ENCODE data around the gene CTXND1. TPM values are rescaled to one million over a fixed set of nuclear protein-coding genes. Genes with fewer than 3 reads are reported as not detected.

CTXND1 gene
- total and polyA plus RNA-seq, 7 donors: 0.01 to 0.07 (median 0.04) TPM; not detected in 3

DNA sequence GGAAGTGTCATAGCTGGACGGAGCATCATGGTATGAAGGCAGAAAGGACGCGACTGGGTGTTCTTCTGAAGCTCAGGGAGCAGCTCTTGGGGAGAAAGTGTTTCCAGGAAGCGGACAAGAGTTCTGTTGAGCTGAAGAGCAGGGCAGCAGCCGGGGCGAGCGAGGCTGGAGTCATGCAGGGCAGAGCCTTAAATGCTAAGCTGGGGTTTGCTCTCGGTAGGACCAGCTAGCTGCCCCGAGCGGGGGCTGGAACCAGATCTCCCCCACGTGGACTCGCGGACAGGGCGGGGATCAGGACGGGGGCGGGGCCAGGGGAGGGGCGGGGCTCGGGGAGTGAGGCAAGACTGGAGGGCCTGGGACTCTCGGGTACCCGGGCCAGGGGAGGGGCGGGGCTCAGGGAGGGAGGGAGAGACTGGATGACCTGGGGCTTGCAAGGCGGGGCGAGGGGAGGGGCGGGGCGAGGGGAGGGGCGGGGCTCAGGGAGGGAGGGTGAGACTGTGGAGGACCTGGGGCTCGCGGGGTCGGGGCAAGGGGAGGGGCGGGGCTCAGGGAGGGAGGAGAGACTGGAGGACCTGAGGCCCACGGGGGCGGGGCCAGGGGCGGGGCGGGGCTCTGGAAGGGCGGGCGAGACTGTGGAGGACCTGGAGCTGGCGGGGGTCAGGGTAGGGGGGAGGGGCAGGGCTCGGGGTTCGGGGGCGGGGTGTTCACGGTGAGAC lies 99.7 kb downstream of the CTXND1 start:
- intact Hi-C loops (cut with DNase I): loop anchor here (5.0 to 10.0 kb wide), 3 partner anchors 70 to 255 kb away; partner anchors contain the start of genes MTHFS (in 1 of the 2) and ZFAND6 (in 1 of the 2)
- Histone ChIP-seq H3K36me3 (ENCODE audit: insufficient read depth in 1 of 2, low read depth in 1 of 2) (no peaks in the 10 kb centered on the region), H3K27ac (peak overlapping the region; percentile 88), H3K9me3 (no peaks in the 10 kb centered on the region), H3K27me3 (ENCODE audit: insufficient read depth in 3 of 3, low read length in 2 of 3) (no peaks in the 10 kb centered on the region), H3K4me3 (peak overlapping the region; percentile 75), H3K4me1 (peaks cover 35% of the 10 kb centered on the region)
- TF ChIP-seq, protein P1, sequence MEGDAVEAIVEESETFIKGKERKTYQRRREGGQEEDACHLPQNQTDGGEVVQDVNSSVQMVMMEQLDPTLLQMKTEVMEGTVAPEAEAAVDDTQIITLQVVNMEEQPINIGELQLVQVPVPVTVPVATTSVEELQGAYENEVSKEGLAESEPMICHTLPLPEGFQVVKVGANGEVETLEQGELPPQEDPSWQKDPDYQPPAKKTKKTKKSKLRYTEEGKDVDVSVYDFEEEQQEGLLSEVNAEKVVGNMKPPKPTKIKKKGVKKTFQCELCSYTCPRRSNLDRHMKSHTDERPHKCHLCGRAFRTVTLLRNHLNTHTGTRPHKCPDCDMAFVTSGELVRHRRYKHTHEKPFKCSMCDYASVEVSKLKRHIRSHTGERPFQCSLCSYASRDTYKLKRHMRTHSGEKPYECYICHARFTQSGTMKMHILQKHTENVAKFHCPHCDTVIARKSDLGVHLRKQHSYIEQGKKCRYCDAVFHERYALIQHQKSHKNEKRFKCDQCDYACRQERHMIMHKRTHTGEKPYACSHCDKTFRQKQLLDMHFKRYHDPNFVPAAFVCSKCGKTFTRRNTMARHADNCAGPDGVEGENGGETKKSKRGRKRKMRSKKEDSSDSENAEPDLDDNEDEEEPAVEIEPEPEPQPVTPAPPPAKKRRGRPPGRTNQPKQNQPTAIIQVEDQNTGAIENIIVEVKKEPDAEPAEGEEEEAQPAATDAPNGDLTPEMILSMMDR (IDR thresholded peaks at IDR 0.05): no peak
- DNase-seq: peak; percentile 98 to 99
- WGBS, 3 donors: 0 to 6% (median 3%) methylated on average over 20 to 36 of the region's 41 CpGs
- ATAC-seq: peak; percentile 86 to 92 (median 88)

DNA sequence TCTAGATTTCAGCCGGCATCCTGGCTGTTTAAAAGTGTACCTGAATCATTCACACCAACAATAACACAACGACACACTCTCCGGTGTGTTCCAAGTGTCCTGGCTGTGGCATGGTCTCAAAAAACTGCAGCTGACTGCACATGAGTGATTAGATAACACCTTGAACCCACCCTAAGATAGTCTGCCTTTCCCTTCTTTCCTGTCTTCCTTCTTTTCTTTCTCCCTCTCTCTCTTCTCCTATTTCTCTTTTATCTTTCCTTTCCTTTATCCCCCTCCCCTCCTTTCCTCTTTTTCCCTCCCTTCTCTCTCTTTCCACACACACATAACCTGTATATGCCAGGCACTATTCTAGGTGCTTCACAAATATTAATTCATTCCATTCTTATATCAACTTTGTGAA lies 100.4 kb downstream of the CTXND1 start:
- Histone ChIP-seq H3K4me1 (peaks cover 35% of the 10 kb centered on the region), H3K9me3 (no peaks in the 10 kb centered on the region), H3K27me3 (ENCODE audit: insufficient read depth in 3 of 3, low read length in 2 of 3) (no peaks in the 10 kb centered on the region), H3K27ac (peak overlapping the region; percentile 86), H3K4me3 (peak overlapping the region; percentile 64), H3K36me3 (ENCODE audit: insufficient read depth in 1 of 2, low read depth in 1 of 2) (no peaks in the 10 kb centered on the region)
- WGBS, 3 donors: 28 to 42% (median 34%) methylated on average over 3 of the region's 3 CpGs
- DNase-seq (no peak), ATAC-seq (no peak)
- intact Hi-C loops (cut with DNase I): loop anchor here (2.0 to 10.0 kb wide), 4 partner anchors 69 to 254 kb away; partner anchors contain the start of genes ZFAND6 (in 2 of the 2) and MTHFS (in 1 of the 2)
- TF ChIP-seq, protein P1 (IDR thresholded peaks at IDR 0.05): no peak

DNA sequence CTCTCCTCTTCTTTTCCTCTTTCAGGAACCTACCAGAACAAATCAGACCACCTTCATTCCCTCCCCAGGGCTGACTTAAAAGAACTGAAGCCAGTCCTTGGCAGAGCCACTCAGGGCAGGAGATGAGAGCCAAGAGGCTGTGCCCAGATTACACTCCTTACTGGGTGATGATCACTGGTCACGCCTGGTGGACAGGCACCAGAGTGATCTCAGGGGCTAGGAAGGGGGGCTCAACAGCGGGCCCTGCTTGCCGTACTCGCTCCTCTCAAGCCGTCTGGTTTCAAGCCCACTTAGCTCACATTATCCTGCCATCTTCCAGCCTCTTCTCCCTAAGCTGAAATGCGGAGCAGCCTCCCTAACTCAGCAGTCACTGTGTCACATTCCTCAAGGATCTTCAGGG lies 100.9 kb downstream of the CTXND1 start:
- TF ChIP-seq, protein P1 (IDR thresholded peaks at IDR 0.05): no peak
- ATAC-seq (peak in 3 of 4 donors; percentile 45 to 69 (median 47)), DNase-seq (peak in 1 of 2 donors; percentile 65)
- H3K36me3 ChIP-seq (ENCODE audit: insufficient read depth in 1 of 2, low read depth in 1 of 2): no peaks in the 10 kb centered on the region
- H3K4me1 ChIP-seq: peaks cover 35% of the 10 kb centered on the region
- intact Hi-C loops (cut with DNase I): loop anchor here (2.0 to 10.0 kb wide), 4 partner anchors 69 to 254 kb away; partner anchors contain the start of genes ZFAND6 (in 2 of the 2) and MTHFS (in 1 of the 2)
- H3K27me3 ChIP-seq (ENCODE audit: insufficient read depth in 3 of 3, low read length in 2 of 3): no peaks in the 10 kb centered on the region
- no peaks in the 10 kb centered on the region for H3K9me3 ChIP-seq
- peak overlapping the region; percentile 86 for H3K27ac ChIP-seq
- peak overlapping the region; percentile 64 for H3K4me3 ChIP-seq
- WGBS, 3 donors: 30 to 37% (median 30%) methylated on average over 6 of the region's 6 CpGs

Other genes starting within 250 kb of the CTXND1 start
- 100 to 1,000 TPM in 1 of 4 donors, 10 to 100 TPM in 3; 66.3 to 102 (median 86.8) TPM for gene ZFAND6, start 192.5 kb downstream of the CTXND1 start, total RNA-seq
- 100 to 1,000 TPM in 1 of 3 donors, 10 to 100 TPM in 2; 67.6 to 125 (median 78.8) TPM for gene ZFAND6, start 192.5 kb downstream of the CTXND1 start, polyA plus RNA-seq
- 10 to 100 TPM; 14.0 to 60.2 (median 35.7) TPM for gene FAH, start 99.2 kb downstream of the CTXND1 start, total RNA-seq
- gene FAH, start 99.2 kb downstream of the CTXND1 start, polyA plus RNA-seq: 10 to 100 TPM in 2 of 3 donors, 1 to 10 TPM in 1; 9.1 to 20.7 (median 11.3) TPM
- gene ARNT2, start 152.2 kb upstream of the CTXND1 start, total RNA-seq: 10 to 100 TPM in 2 of 4 donors, 1 to 10 TPM in 2; 2.7 to 12.2 (median 8.0) TPM
- gene ARNT2, start 152.2 kb upstream of the CTXND1 start, polyA plus RNA-seq: 1 to 10 TPM in 2 of 3 donors, under 1 TPM in 1; 0.09 to 4.4 (median 3.8) TPM

Data from psoas muscle (tissue), 8 donors.